Motor neuron (in vitro differentiated cells): ENCODE results near the gene MAB21L2. TPM values are rescaled to one million over a fixed set of nuclear protein-coding genes. Genes with fewer than 3 reads are reported as not detected.
"Not testable (repeated sequence)": the region's sequence is repeated elsewhere in the genome, so short reads cannot be mapped to it uniquely, and the experiment has no call there.

Source experiments
- ATAC-seq, 8 experiments: fragments of 200-7000 bp; cut with Tn5 transposase; replicated peaks in 6 of 8; 2 replicates each; pipeline ENCODE4 v1.8.0; 2021; ENCODE audit warnings: mild to moderate bottlenecking in 8 of 8, moderate library complexity in 8 of 8
- H3K27ac ChIP-seq, 2 donors: fragments of 250-450 bp; sonication (Bioruptor Pico); 2 replicates each; pipeline ENCODE4 v1.9.0; 2021; ENCODE audit warnings: antibody characterized with exemption in 2 of 2, mild to moderate bottlenecking in 2 of 2, moderate library complexity in 1 of 2
- H3K4me1 ChIP-seq, 2 donors: fragments of 250-450 bp; sonication (Bioruptor Pico); replicated peaks in 1 of 2; 2 replicates each; pipeline ENCODE4 v1.6.1; 2021; ENCODE audit warnings: antibody characterized with exemption in 2 of 2, mild to moderate bottlenecking in 2 of 2, moderate library complexity in 1 of 2
- H3K4me3 ChIP-seq, 5 donors: fragments of 250-450 bp; sonication (Bioruptor Pico); 2 replicates each; pipeline ENCODE4 v1.9.0; 2021; ENCODE audit warnings: antibody characterized with exemption in 5 of 5, mild to moderate bottlenecking in 5 of 5, moderate library complexity in 4 of 5
- WGBS, 10 experiments: fragments of 450-650 bp; shearing (Covaris generic); methylation state at CpG; one replicate each; pipeline ENCODE4 v1.0.0; 2022; 5-methylcytosine and 5-hydroxymethylcytosine counted together
- in situ Hi-C, 9 experiments: fragments of 400-800 bp; cut with MboI; loops; one replicate each; pipeline ENCODE4 v1.15.0; 2021; ENCODE audit warnings: low sequenced_read_pairs in 9 of 9, low pct_unique_long_range_greater_than_20kb in 2 of 9; ENCODE audit not compliant: unreplicated experiment in 9 of 9
- total RNA-seq, 8 experiments: library from RNA; unstranded; fragments of 300-600 nt; gene quantifications; 2 replicates each; pipeline versions ENCODE4 v1.2.3 to v1.2.4, GENCODE V29; 2022

Gene MAB21L2
- total RNA-seq, 8 experiments from 2014 or later, result 0.61 to 4.6 (median 1.1) TPM

DNA sequence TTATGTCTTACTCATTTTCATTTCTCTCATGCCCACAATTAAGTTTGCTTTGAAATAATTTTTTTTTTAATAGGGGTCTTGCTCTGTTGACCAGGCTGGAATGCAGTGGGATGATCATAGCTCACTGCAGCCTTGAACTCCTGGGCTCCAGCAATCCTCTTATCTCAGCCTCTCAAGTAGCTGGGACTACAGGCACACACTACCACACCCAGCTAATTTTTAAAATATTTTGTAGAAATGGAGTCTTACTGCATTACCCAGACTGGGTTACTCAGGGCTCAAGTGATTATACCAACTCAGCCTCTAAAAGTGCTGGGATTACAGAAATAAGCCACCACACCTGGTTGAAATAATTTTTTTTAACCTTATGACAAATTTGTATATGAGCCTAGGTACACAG is 19.2 kb upstream of the MAB21L2 start:
- Histone ChIP-seq H3K4me3 (no peak overlapping the region), H3K4me1 (no peaks in the 10 kb centered on the region), H3K27ac (no peak overlapping the region)
- no peak for ATAC-seq
- in situ Hi-C loops, result no loop called here

DNA sequence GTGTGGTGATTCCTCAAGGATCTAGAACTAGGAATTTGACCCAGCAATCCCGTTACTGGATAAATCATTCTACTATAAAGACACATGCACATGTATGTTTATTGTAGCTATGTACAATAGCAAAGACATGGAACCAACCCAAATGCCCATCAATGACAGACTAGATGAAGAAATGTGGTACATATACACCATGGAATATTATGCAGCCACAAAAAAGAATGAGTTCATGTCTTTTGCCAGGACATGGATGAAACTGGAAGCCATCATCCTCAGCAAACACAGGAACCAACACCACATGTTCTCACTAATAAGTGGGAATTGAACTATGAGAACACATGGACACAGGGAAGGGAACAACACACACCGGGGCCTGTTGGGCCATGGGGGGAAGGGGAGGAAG is 17.0 kb upstream of the MAB21L2 start:
- WGBS, 10 experiments, result 85 to 100% (median 100%) methylated on average over 1 to 2 of the region's 2 CpGs; no CpG with 5 or more reads in 4 of the 10 experiments
- H3K4me1 ChIP-seq, H3K27ac ChIP-seq, ATAC-seq, H3K4me3 ChIP-seq, in situ Hi-C loops: not testable (repeated sequence)

GRCh38 chr4:150567070-150567469 is 14.9 kb upstream of the MAB21L2 start:
- ATAC-seq, result no peak
- WGBS, 10 experiments, result 79 to 97% (median 89%) methylated on average over 3 of the region's 3 CpGs
- H3K27ac ChIP-seq, result no peak overlapping the region

GRCh38 chr4:150569384-150569987 is 12.5 kb upstream of the MAB21L2 start:
- H3K4me3 ChIP-seq, result no peak overlapping the region
- peaks cover 3 to 14% of the 10 kb centered on the region in 2 donors for H3K4me1 ChIP-seq
- H3K27ac ChIP-seq, result no peak overlapping the region
- peak in 2 of 8 experiments; percentile 39 to 50 for ATAC-seq
- WGBS, 10 experiments, result 73 to 100% (median 88%) methylated on average over 1 to 5 of the region's 5 CpGs
- in situ Hi-C loops, result no loop called here

More at GRCh38 chr4:150567070-150567469, 14.9 kb upstream of the MAB21L2 start:
- H3K4me3 ChIP-seq, result no peak overlapping the region
- H3K4me1 ChIP-seq, result peaks cover 0 to 14% of the 10 kb centered on the region in 2 donors
- in situ Hi-C loops, result no loop called here

DNA sequence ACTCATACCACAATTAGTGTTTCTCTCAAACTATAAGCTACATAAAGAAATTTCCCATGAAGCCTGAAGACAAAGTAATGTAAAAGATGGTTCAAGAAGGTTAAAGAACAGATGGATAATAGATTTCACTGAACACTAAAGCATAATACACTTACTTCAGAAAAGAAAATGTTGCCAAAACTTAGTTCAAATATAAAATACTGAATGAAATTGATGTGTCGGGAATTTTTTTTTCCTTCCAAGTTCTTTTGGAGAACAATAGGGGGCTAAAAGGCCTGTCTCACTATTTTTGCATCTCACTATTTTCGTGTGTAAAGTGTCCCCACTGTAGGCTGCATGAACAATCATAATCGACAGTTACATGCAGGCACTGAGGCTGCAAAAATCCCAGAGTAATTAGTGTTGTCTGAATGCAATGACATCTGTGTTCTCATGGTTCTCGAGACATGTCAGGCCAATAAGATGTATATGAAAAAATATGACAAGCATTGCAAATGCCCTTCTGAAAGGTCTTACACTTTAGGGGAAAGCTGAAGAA is 11.9 kb upstream of the MAB21L2 start:
- ATAC-seq, result peak in 2 of 8 experiments; percentile 33 to 45
- in situ Hi-C loops, result no loop called here
- Histone ChIP-seq H3K4me1 (peaks cover 3 to 14% of the 10 kb centered on the region in 2 donors), H3K27ac (no peak overlapping the region), H3K4me3 (no peak overlapping the region)
- WGBS, 10 experiments, result 58 to 90% (median 75%) methylated on average over 3 to 4 of the region's 4 CpGs; no CpG with 5 or more reads in 1 of the 10 experiments

DNA sequence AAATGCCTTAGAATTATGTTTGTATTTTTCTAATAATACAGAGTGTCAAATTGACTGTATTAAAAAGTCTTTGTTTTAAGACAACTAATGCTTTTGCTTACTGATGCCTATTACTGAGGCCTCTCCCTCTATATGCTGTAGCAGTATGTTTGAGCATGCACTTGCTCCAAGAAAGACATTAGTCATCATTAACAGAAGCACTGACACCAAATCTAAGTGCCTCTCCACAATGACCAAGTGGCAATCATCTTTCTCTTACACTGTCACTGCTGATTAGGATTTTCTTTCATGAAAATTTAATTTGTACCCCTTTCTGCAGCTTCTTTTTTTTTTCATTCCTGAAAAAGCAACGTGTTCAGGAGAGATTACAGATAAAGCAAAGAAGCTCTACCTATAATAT is 11.1 kb upstream of the MAB21L2 start:
- in situ Hi-C loops, result no loop called here
- Histone ChIP-seq H3K4me1 (peaks cover 3 to 14% of the 10 kb centered on the region in 2 donors), H3K27ac (no peak overlapping the region), H3K4me3 (no peak overlapping the region)
- ATAC-seq, result peak in 2 of 8 experiments; percentile 51 to 62
- 17 to 100% (median 85%) methylated on average over 1 of the region's 1 CpG; no CpG with 5 or more reads in 3 of the 10 experiments for WGBS, 10 experiments

DNA sequence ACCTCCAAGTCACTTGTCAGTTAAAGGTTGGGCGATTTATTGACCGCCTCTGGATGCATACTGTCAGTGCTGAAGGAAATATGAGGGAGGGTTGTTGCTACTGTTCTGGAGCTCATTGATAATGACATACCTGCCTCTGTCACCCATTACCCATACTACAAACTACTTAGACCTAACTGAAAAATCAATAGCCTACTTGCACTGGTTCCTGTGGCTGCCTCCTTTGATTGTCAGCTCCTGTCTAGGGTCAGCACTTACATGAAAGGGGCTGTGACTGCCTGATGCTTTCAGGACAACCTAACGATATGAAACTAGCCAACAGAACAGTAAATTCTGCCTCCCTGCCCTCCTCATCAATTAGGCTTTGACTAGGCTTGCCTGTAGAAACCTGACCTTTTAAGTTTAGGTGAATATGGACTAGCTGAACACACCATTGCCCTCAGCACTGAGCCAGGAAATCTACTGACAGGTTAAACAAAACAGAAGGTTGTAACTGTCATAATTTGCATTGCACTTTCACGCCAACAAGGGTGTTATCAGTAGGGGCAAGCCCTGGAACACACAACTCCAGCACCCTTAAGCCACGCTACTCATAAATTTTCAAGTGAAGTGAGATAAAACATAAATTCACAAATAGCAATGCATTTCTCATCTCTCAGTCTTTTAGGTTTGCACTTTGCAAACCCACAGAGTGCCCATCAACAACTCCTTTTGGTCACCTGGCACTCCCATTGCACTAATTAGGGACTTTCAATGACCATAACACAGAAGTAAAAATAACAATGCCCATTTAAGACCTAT is 9.0 kb upstream of the MAB21L2 start:
- no peak for ATAC-seq
- no peak overlapping the region for H3K4me3 ChIP-seq
- H3K27ac ChIP-seq, result no peak overlapping the region
- WGBS, 10 experiments, result 66 to 100% (median 100%) methylated on average over 1 to 5 of the region's 5 CpGs; no CpG with 5 or more reads in 3 of the 10 experiments
- peaks cover 3 to 14% of the 10 kb centered on the region in 2 donors for H3K4me1 ChIP-seq
- in situ Hi-C loops, result no loop called here

DNA sequence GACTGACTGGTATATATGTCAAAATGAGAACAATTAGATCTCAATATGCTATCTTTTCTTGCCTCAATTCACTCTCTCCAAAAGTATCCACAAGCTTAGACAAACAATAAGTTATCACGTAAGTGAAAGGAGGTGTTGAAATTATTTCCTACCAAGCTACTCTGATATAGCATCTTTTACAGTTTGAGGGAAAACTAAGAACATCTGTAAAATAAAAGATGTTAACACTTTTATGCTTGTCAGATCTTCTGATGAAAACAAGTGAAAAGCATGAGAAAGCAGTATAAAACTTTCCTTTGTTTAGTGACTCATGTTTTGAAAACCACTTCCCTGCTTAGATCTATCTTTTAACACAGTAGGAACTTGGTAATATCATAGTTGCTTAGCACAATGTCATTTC is 8.4 kb upstream of the MAB21L2 start:
- in situ Hi-C loops, result no loop called here
- 60 to 100% (median 100%) methylated on average over 1 of the region's 1 CpG; no CpG with 5 or more reads in 3 of the 10 experiments for WGBS, 10 experiments
- ATAC-seq, result no peak

DNA sequence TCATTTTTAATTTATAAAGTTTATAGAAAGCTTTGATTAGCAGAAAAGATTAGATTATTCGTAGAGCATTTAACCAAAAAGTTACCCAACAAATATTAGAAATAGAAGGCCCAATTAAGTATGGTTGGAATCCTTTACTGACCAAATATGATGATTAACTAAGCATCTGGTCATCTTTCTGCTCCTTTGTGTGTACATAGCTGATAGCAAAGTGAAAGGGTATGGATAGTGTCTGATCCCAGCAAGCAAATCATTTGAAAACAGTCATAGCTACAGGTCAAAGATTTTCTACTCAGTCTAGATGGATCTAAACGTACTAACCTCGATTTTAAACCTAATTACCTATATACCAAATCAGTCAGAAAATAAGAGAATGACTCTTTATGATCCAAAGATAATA is 7.3 kb upstream of the MAB21L2 start:
- no peak for ATAC-seq
- in situ Hi-C loops, result loop anchor here in 1 of 9 experiments (25.0 kb wide), 1 partner anchor 262 kb away; no protein-coding TSS in a partner anchor
- H3K4me3 ChIP-seq, result no peak overlapping the region
- H3K27ac ChIP-seq, result no peak overlapping the region
- peaks cover 3 to 12% of the 10 kb centered on the region in 2 donors for H3K4me1 ChIP-seq
- 80 to 100% (median 95%) methylated on average over 1 to 3 of the region's 3 CpGs for whole genome bisulfite sequencing, 10 experiments

More for the DNA sequence above, 8.4 kb upstream of the MAB21L2 start:
- Histone ChIP-seq H3K4me1 (peaks cover 3 to 14% of the 10 kb centered on the region in 2 donors), H3K4me3 (no peak overlapping the region), H3K27ac (no peak overlapping the region)

DNA sequence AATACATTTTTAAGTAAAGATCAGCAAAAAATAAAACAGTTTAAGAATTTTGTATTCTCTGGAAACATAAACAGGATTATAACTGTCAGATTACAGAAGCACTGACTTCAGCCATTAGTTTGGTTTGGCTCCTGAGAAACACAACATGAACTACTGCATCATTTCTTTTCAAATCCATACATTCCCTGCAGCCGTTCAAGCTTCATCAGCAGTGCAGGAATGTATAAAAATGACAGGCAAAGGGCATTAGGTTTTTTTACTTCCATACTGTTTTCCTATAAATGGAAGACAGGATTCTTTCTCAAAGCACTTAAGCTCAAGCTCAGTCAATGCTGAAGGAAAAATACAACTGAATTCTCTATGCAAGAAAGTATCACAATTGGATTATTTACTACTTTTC is 4.2 kb upstream of the MAB21L2 start:
- H3K4me3 ChIP-seq, result no peak overlapping the region
- H3K27ac ChIP-seq, result no peak overlapping the region
- WGBS, 10 experiments, result 10 to 100% (median 89%) methylated on average over 1 of the region's 1 CpG; no CpG with 5 or more reads in 2 of the 10 experiments
- ATAC-seq, result no peak
- peaks cover 3 to 7% of the 10 kb centered on the region in 2 donors for H3K4me1 ChIP-seq
- in situ Hi-C loops, result loop anchor here in 1 of 9 experiments (25.0 kb wide), 1 partner anchor 265 kb away; no protein-coding TSS in a partner anchor

DNA sequence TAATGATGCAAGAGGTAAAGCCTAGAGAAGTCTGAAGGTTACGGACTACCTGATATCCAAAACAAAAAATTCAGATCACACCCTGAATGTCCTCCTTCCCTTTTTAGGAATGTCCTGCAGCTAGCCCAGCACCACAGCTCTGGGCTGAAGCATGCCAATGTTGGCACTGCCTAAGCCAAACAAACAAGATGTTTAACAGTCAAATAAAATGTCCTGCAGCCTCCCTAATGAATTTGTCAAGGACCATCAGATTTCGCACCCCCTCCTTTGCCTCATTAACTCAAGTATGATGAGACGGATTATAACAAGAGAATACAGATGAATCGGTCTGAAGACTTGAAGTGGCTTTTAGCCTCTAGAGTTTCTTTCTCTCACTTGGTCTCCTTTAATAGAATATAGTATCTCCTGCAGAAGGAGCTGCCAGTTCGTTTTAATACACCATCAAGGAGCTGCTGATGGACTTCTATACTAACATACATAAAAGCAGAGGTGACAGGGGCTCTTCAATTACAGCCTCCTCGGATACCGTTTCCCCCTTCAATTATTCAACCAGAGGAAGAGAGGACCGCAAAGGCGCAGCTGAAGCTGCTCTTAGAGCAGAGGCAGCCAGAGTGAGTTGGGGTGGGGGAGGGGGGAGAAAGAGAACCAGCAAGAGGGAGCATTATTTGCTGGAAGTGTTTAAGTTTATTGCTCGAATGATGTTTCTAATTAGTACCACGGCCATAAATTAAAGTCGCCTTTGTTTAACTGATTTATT is 3.0 kb upstream of the MAB21L2 start:
- ATAC-seq, result peak in 5 of 8 experiments; percentile 23 to 58 (median 38)
- in situ Hi-C loops, result loop anchor here in 1 of 9 experiments (25.0 kb wide), 1 partner anchor 267 kb away; no protein-coding TSS in a partner anchor

DNA sequence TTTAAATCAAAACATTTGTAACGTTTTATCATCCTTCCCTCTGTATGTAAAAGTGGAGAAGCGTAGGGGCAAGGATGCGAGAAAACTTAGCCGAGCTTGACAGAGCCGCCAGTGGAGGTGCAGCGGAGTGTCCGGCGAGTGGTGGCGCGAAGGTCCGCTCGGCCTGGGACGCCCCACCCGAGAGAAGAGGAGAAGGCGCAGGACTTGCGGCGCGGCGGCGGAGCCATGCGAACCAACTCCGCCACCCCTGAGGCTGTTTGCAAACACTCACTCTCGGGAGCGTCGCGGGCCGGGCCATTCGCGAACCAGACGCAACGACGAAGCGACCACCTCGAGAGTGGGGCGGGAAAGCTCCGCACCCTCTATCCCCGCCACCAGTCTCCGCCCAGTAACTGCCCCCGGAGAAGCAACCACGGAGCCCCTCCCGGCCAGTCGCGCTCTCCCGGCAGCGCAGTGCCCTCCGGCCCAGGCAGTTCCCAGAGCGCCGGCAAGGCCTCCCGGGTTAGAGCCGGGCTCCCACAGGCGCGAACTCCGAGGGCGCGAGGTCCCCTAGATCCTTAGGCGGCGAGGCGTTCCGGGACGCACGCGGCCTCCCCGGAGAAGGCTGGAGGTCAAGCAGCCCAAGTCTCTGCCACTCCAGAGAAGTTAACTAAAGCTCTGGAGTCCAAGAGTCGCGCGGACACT is 2.3 kb upstream of the MAB21L2 start:
- Histone ChIP-seq H3K27ac (no peak overlapping the region), H3K4me1 (peaks cover 3 to 6% of the 10 kb centered on the region in 2 donors), H3K4me3 (peak overlapping the region; percentile 23 to 40 (median 32))
- WGBS, 10 experiments, result 0 to 99% (median 3%) methylated on average over 1 to 27 of the region's 66 CpGs; no CpG with 5 or more reads in 2 of the 10 experiments
- ATAC-seq, result peak in 7 of 8 experiments; percentile 69 to 97 (median 79)
- in situ Hi-C loops, result loop anchor here in 1 of 9 experiments (25.0 kb wide), 1 partner anchor 267 kb away; no protein-coding TSS in a partner anchor

More for the DNA sequence above, 3.0 kb upstream of the MAB21L2 start:
- 0 to 90% (median 34%) methylated on average over 1 to 9 of the region's 12 CpGs for WGBS, 10 experiments
- Histone ChIP-seq H3K4me3 (peak overlapping the region in 4 of 5 donors; percentile 23 to 40 (median 30)), H3K4me1 (peaks cover 3 to 5% of the 10 kb centered on the region in 2 donors), H3K27ac (no peak overlapping the region)
